ENCODE results near the gene ZNF174. TPM values are rescaled to one million over a fixed set of nuclear protein-coding genes. Genes with fewer than 3 reads are reported as not detected.

The ZNF174 gene
- total RNA-seq, 2 experiments from 2014 or later: 10.4 to 12.3 TPM

DNA sequence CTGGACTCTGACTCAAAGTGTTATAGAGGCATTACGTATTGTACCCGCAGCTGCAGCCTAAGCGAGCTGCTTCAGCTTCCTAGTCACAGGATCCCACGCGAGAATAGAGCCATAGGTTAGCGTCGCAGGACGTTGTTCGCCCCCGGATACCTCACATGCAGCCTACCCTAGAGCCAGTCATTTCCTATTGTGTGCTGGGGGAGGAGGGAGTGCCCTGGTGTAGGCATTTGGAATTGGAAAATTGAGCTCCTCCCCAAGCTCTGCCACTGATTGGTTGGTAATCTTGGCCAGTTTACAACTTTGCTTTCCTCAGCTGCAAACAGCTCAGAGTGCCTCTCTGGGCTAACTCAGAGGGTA is 43.0 kb downstream of the ZNF174 start:
- Mint-ChIP-seq H3K4me1 (ENCODE audit: low read depth) (peaks cover 22% of the 10 kb centered on the region), H3K27ac (peak overlapping the region; percentile 96), H3K9me3 (ENCODE audit: insufficient read depth) (peaks cover 12% of the 10 kb centered on the region), H3K27me3 (ENCODE audit: low read depth) (no peaks in the 10 kb centered on the region), H3K36me3 (ENCODE audit: low read depth) (peaks cover 52% of the 10 kb centered on the region), H3K4me3 (peak overlapping the region; percentile 95)
- ChIA-PET POLR2A (interaction anchor here (0.7 to 2.4 kb wide), 10 partner anchors 9 to 234 kb away, joined by 3 to 26 read pairs (median 4); partner anchors contain the start of genes CLUAP1, ZNF174, ZNF263 and ZSCAN32), CTCF (interaction anchor here (0.9 to 1.8 kb wide), 7 partner anchors 11 to 294 kb away, joined by 3 to 8 read pairs (median 4); no protein-coding TSS in a partner anchor)
- peak; percentile 64 for DNase-seq
- ATAC-seq: peak; percentile 75

DNA sequence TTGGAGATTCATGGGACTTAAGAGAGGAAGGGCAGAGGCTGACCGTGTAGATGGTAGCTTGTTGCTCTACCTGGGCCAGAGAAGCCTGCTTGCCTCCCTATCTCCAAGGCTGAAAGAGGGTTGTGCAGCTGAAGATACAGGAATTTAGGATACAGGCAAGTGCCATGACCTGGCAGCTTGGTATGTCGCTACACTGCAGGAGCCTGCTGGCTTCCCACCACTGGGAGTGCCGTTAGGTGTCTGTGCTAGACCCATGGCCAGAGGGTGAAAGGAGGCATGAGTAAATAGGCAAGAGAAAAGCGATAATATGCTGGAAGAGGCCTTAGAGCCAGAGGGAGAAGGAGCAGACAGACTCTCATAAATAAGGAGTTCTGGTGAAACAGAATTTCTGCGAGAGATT is 53.1 kb downstream of the ZNF174 start:
- peaks cover 26% of the 10 kb centered on the region for H3K36me3 Mint-ChIP-seq (ENCODE audit: low read depth)
- DNase-seq (no peak), ATAC-seq (no peak)
- POLR2A ChIA-PET: interaction anchor here (0.5 kb wide), 1 partner anchor 139 kb away, joined by 3 read pairs; no protein-coding TSS in a partner anchor
- H3K27me3 Mint-ChIP-seq (ENCODE audit: low read depth): no peaks in the 10 kb centered on the region
- H3K4me3 Mint-ChIP-seq: no peak overlapping the region
- CTCF ChIA-PET: interaction anchor here (1.2 kb wide), 1 partner anchor 23 kb away, joined by 3 read pairs; no protein-coding TSS in a partner anchor
- H3K27ac Mint-ChIP-seq: no peak overlapping the region
- peaks cover 29% of the 10 kb centered on the region for H3K4me1 Mint-ChIP-seq (ENCODE audit: low read depth)
- no peaks in the 10 kb centered on the region for H3K9me3 Mint-ChIP-seq (ENCODE audit: insufficient read depth)

DNA sequence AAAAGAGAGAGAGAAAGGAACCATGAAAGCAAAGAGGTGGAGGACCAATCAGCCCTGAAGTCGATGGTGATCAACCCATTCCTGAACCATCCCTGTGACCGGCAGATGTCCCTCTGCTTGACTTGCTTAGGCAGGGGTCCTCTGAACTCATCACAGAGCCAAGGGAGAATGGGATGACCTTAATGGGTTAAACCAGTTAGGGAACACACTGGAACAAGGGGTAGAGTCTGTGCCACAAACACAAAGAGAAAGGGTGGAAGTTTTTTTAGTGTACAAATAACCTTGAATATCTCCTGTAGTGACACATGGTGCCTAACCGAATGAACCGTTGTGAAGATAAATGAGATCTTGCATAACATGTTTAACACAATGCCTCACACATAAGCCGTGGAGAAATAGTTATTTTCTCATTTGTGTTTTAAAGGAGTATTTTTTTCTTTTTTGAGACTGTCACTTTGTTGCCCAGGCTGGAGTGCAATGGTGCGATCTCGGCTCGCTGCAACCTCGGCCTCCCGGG is 53.7 kb downstream of the ZNF174 start:
- H3K9me3 Mint-ChIP-seq (ENCODE audit: insufficient read depth): no peaks in the 10 kb centered on the region
- peaks cover 25% of the 10 kb centered on the region for H3K36me3 Mint-ChIP-seq (ENCODE audit: low read depth)
- no peak for ATAC-seq
- H3K27me3 Mint-ChIP-seq (ENCODE audit: low read depth): no peaks in the 10 kb centered on the region
- DNase-seq: no peak
- no peak overlapping the region for H3K4me3 Mint-ChIP-seq
- ChIA-PET POLR2A (interaction anchor here (0.5 kb wide), 1 partner anchor 138 kb away, joined by 3 read pairs; no protein-coding TSS in a partner anchor), CTCF (interaction anchor here (1.2 kb wide), 1 partner anchor 23 kb away, joined by 3 read pairs; no protein-coding TSS in a partner anchor)
- peaks cover 35% of the 10 kb centered on the region for H3K4me1 Mint-ChIP-seq (ENCODE audit: low read depth)
- H3K27ac Mint-ChIP-seq: no peak overlapping the region

DNA sequence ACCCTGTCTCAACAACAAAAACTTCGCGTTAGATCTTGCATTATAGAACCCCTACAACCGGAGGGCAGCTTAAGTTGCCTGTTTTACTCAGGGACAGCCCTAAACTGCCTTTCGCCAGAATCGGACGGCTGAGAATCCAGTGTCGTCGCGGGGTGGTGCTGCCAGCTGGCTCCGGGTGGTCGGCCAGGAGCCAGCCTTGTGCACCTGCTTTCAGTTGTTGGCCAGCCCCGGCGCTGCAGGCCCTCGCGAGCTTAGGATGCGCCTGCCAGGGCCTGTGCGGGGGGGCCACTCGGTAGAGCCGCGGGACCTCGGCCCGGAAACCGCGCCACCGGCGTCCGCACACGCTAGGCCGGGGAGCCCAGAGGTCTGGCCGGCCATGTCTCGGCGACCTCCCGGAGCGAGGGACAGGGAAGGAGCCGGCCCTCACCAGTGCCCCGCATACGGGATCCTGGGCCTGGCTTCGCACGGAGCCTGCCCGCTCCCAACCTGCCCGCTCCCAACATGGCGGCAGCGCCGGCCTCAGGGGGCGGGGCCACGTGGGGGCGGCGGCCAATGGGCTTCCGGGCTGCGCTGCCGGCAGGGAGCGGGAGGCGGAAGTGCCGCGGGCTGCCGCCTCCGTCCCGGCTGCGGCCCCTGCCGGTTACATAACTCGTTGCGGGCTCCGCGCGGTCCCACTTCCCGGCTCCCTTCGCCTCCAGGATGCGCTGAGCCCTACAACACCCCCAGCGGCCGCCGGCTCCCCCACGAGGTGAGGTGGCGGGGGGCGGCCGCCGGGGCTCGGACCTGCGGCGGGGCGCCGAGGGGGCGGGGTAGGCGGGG is 56.6 kb downstream of the ZNF174 start:
- Mint-ChIP-seq H3K4me3 (peak overlapping the region; percentile 80), H3K27ac (peak overlapping the region; percentile 87), H3K27me3 (ENCODE audit: low read depth) (no peaks in the 10 kb centered on the region), H3K4me1 (ENCODE audit: low read depth) (peaks cover 48% of the 10 kb centered on the region), H3K36me3 (ENCODE audit: low read depth) (peaks cover 16% of the 10 kb centered on the region), H3K9me3 (ENCODE audit: insufficient read depth) (no peaks in the 10 kb centered on the region)
- CTCF ChIA-PET: interaction anchor here (0.7 to 1.2 kb wide), 8 partner anchors 9 to 399 kb away, joined by 3 to 8 read pairs (median 3); partner anchors contain the start of genes NAA60, ZNF174, ZNF213 and ZNF597
- peak; percentile 89 for ATAC-seq
- DNase-seq: peak; percentile 89
- POLR2A ChIA-PET: interaction anchor here (0.5 to 1.9 kb wide), 13 partner anchors 12 to 242 kb away, joined by 3 to 16 read pairs (median 4); partner anchors contain the start of genes CLUAP1, NAA60, ZNF174 and ZNF263

DNA sequence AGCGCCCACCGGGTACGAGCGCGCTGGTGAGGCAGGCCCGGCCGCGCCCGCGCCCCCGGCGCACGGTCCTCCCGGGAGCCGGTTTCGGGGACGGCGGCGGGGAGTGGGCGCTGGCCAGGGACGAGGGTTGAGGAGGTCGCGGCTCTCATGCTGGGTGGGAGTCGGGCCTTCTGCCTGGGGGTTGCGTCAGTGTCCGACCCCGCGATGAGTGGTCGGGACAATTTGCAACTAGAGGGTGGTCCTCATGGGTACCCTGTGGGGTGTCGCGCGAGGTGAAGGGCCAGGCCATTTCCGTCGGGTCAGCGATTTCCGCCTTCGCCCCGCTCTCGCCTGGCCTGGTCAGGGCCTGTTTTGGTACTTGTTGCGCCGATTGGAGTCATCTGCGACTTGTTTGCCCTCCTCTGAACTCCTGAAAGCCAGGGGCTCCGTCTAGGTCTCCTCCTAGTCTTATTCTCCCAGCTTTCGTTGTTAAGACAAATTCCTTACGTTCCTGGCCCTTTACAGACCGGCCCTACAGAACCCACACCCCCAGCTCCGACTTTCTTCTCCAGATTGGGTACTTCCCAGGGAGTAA is 57.4 kb downstream of the ZNF174 start:
- H3K4me1 Mint-ChIP-seq (ENCODE audit: low read depth): peaks cover 48% of the 10 kb centered on the region

DNA sequence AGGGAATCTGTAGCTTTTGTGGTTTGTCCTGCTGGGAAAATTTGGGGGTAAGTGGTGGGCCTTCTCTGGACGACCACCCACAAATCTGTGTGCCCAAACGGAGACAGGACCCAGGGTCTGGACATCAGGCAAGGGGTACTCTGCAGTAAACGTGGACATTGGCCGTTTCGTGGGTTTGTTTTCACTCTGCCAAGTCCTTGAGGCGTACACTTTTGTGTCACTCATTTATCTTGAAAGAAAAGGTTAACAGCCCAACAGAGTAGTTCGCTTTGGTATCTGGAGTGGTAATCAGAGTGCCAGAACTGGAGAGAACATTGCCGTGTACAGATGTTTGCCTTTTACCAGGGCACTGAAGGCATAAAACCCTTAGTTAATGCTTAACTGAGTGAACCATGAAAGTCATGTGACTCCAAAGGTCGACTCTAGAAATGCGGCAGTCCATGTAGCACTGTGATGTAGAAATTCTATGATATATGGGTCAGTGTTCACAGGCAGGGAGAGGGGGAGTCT is 57.9 kb downstream of the ZNF174 start:
- no peaks in the 10 kb centered on the region for H3K27me3 Mint-ChIP-seq (ENCODE audit: low read depth)
- peak overlapping the region; percentile 73 for H3K4me3 Mint-ChIP-seq
- H3K4me1 Mint-ChIP-seq (ENCODE audit: low read depth): peaks cover 52% of the 10 kb centered on the region
- POLR2A ChIA-PET: interaction anchor here (1.1 to 1.7 kb wide), 2 partner anchors 58 to 176 kb away, joined by 4 read pairs; partner anchors contain the start of genes ZNF174 and ZSCAN32
- ATAC-seq: peak; percentile 7
- peak; percentile 34 for DNase-seq
- CTCF ChIA-PET: interaction anchor here (1.0 to 1.6 kb wide), 2 partner anchors 45 to 270 kb away, joined by 3 read pairs; no protein-coding TSS in a partner anchor
- H3K36me3 Mint-ChIP-seq (ENCODE audit: low read depth): peaks cover 16% of the 10 kb centered on the region
- no peaks in the 10 kb centered on the region for H3K9me3 Mint-ChIP-seq (ENCODE audit: insufficient read depth)
- H3K27ac Mint-ChIP-seq: peak overlapping the region; percentile 73

More for the DNA sequence above, 57.4 kb downstream of the ZNF174 start:
- Mint-ChIP-seq H3K27me3 (ENCODE audit: low read depth) (no peaks in the 10 kb centered on the region), H3K36me3 (ENCODE audit: low read depth) (peaks cover 16% of the 10 kb centered on the region), H3K27ac (peak overlapping the region; percentile 73), H3K4me3 (peak overlapping the region; percentile 73), H3K9me3 (ENCODE audit: insufficient read depth) (no peaks in the 10 kb centered on the region)
- ATAC-seq (no peak), DNase-seq (peak; percentile 30)
- CTCF ChIA-PET: interaction anchor here (1.0 kb wide), 1 partner anchor 45 kb away, joined by 3 read pairs; no protein-coding TSS in a partner anchor
- POLR2A ChIA-PET: interaction anchor here (1.1 kb wide), 1 partner anchor 57 kb away, joined by 4 read pairs; the partner anchor contains the start of genes ZNF174 and ZSCAN32

Other genes starting within 250 kb of the ZNF174 start
- not detected for gene OR1F1, start 213.0 kb upstream of the ZNF174 start, total RNA-seq
- 10 to 100 TPM; 13.7 to 18.4 TPM for gene ZNF200, start 166.1 kb upstream of the ZNF174 start, total RNA-seq
- gene MEFV, start 144.6 kb upstream of the ZNF174 start, total RNA-seq: under 1 TPM; 0.13 to 0.21 TPM
- 10 to 100 TPM; 24.3 to 25.0 TPM for gene ZNF263, start 117.7 kb upstream of the ZNF174 start, total RNA-seq
- gene TIGD7, start 95.8 kb upstream of the ZNF174 start, total RNA-seq: 1 to 10 TPM; 4.5 to 5.6 TPM
- 10 to 100 TPM; 38.6 to 40.0 TPM for gene ZNF75A, start 95.7 kb upstream of the ZNF174 start, total RNA-seq
- gene OR2C1, start 45.3 kb upstream of the ZNF174 start, total RNA-seq: not detected
- 10 to 100 TPM; 15.9 to 19.0 TPM for gene ZSCAN32, start 211 bp upstream of the ZNF174 start, total RNA-seq
- 1 to 10 TPM; 2.4 to 2.7 TPM for gene ZNF597, start 42.3 kb downstream of the ZNF174 start, total RNA-seq
- gene NAA60, start 42.5 kb downstream of the ZNF174 start, total RNA-seq: 10 to 100 TPM; 46.3 to 49.0 TPM
- not detected for gene C16orf90, start 94.3 kb downstream of the ZNF174 start, total RNA-seq
- 10 to 100 TPM; 15.4 to 16.1 TPM for gene CLUAP1, start 99.8 kb downstream of the ZNF174 start, total RNA-seq
- 10 to 100 TPM; 92.6 to 94.6 TPM for gene NLRC3, start 176.2 kb downstream of the ZNF174 start, total RNA-seq
- 10 to 100 TPM; 16.3 to 16.5 TPM for gene SLX4, start 210.4 kb downstream of the ZNF174 start, total RNA-seq